Endothelial cell of umbilical vein (primary cell): ENCODE results near the gene PRSS36. TPM values are rescaled to one million over a fixed set of nuclear protein-coding genes. Genes with fewer than 3 reads are reported as not detected.

Experiments used
- BruUV-seq: library from RNA; stranded (reverse); fragments of 400-500 nt; replicated peaks from 2 replicates; lab custom pipeline; 2021; lab: Mats Ljungman, UMichigan
- CTCF ChIA-PET: fragments of 300-600, 350-600 bp; sonication (Branson Sonifier 250); formaldehyde crosslinking; loops from one replicate; lab custom pipeline; 2021; ENCODE audit warnings: antibody characterized with exemption, inconsistent platforms; lab: Charles Lee
- POLR2A ChIA-PET: fragments of 300-600, 350-600 bp; sonication (Branson Sonifier 250); formaldehyde crosslinking; loops from one replicate; lab custom pipeline; 2021; ENCODE audit warnings: antibody characterized with exemption, inconsistent platforms; lab: Charles Lee
- DNase-seq: peaks from one replicate; pipeline ENCODE4 v3.0.0-alpha.2; 2011; ENCODE audit warnings: low read depth, low spot score
- FAIRE-seq: peaks from 2 replicates; lab custom pipeline; 2011; peaks lifted over from hg19 to GRCh38; lab: Jason Lieb, UNC
- H2AFZ ChIP-seq: 2 replicates; pipeline ENCODE4 v1.6.0; 2012; ENCODE audit warnings: low read depth, low read length, control low read depth, inconsistent platforms
- H3K27ac ChIP-seq: 2 replicates; pipeline ENCODE4 v1.5.1; 2011; ENCODE audit warnings: low read depth, mild to moderate bottlenecking, control low read depth, low read length, moderate library complexity; ENCODE audit not compliant: insufficient read depth
- H3K27me3 ChIP-seq, 2 experiments: 2 replicates each; pipeline versions ENCODE4 v1.6.0 to v1.6.1; 2011; ENCODE audit warnings: low read length in 2 of 2, mixed read lengths in 1 of 2; ENCODE audit not compliant: control insufficient read depth in 2 of 2, insufficient read depth in 2 of 2
- H3K36me3 ChIP-seq, 2 experiments: 2 replicates in 1 of 2; 3 replicates in 1 of 2; pipeline ENCODE4 v1.5.1; 2011; ENCODE audit warnings: low read length in 2 of 2, mild to moderate bottlenecking in 1 of 2, moderate library complexity in 1 of 2; ENCODE audit not compliant: control insufficient read depth in 2 of 2, insufficient read depth in 2 of 2; ENCODE audit errors: extremely low read depth in 1 of 2
- H3K4me1 ChIP-seq: 3 replicates; pipeline ENCODE4 v1.5.1; 2011; ENCODE audit warnings: mild to moderate bottlenecking, low read length; ENCODE audit not compliant: control insufficient read depth, insufficient read depth; ENCODE audit errors: extremely low read depth
- H3K4me2 ChIP-seq: 2 replicates; pipeline ENCODE4 v1.6.1; 2011; ENCODE audit warnings: low read length, control low read depth, mixed read lengths; ENCODE audit not compliant: insufficient read depth
- H3K4me3 ChIP-seq, 3 experiments: fragments of 200-600 bp in 1 of 3; sonication (generic), shearing (Covaris generic) in 1 of 3; replicated peaks in 1 of 3; 2 replicates each; pipeline ENCODE4 v1.5.1; 2011 to 2016; ENCODE audit warnings: control low read depth in 3 of 3, low read length in 3 of 3, mild to moderate bottlenecking in 2 of 3, inconsistent platforms in 1 of 3, low read depth in 1 of 3, moderate library complexity in 1 of 3; ENCODE audit not compliant: insufficient read depth in 1 of 3
- H3K79me2 ChIP-seq: 2 replicates; pipeline ENCODE4 v1.6.0; 2012; ENCODE audit warnings: low read length, inconsistent platforms; ENCODE audit not compliant: control insufficient read depth, insufficient read depth
- H3K9ac ChIP-seq: replicated peaks from 2 replicates; pipeline ENCODE3; 2011; ENCODE audit warnings: low read length, control low read depth; ENCODE audit not compliant: insufficient read depth; ENCODE audit errors: extremely low read depth
- H3K9me1 ChIP-seq: replicated peaks from 3 replicates; pipeline ENCODE4 v1.6.0; 2011; ENCODE audit warnings: mild to moderate bottlenecking, low read length; ENCODE audit not compliant: control insufficient read depth, insufficient read depth; ENCODE audit errors: extremely low read depth
- H3K9me3 ChIP-seq: replicated peaks from 2 replicates; pipeline ENCODE4 v1.5.1; 2012; ENCODE audit warnings: low read length, inconsistent platforms; ENCODE audit not compliant: control insufficient read depth, insufficient read depth
- H4K20me1 ChIP-seq: replicated peaks from 2 replicates; pipeline ENCODE3; 2011; ENCODE audit warnings: mild to moderate bottlenecking, low read length; ENCODE audit not compliant: control insufficient read depth, insufficient read depth; ENCODE audit errors: extremely low read depth
- CTCF ChIP-seq, 2 donors: IDR thresholded peaks; 1 replicate in 1 of 2; 2 replicates in 1 of 2; pipeline ENCODE4 v1.5.1; 2011; ENCODE audit warnings: low read length in 2 of 2, mild to moderate bottlenecking in 2 of 2, moderate library complexity in 2 of 2, control low read depth in 1 of 2, inconsistent platforms in 1 of 2, low read depth in 1 of 2; ENCODE audit not compliant: insufficient read depth in 1 of 2; ENCODE audit errors: extremely low read depth in 1 of 2
- EZH2 ChIP-seq: IDR thresholded peaks from 2 replicates; pipeline ENCODE4 v1.6.1; 2012; ENCODE audit warnings: borderline replicate concordance, low read depth, mild to moderate bottlenecking, moderate library complexity, low read length, inconsistent platforms; ENCODE audit not compliant: severe bottlenecking
- FOS ChIP-seq: IDR thresholded peaks from 2 replicates; pipeline ENCODE4 v1.6.1; 2011; ENCODE audit warnings: mild to moderate bottlenecking, low read length, moderate library complexity, borderline replicate concordance; ENCODE audit not compliant: insufficient read depth
- GATA2 ChIP-seq: IDR thresholded peaks from 2 replicates; pipeline ENCODE4 v1.7.0; 2011; ENCODE audit warnings: low read depth, mild to moderate bottlenecking, moderate library complexity, mixed read lengths, low read length; ENCODE audit not compliant: insufficient read length, insufficient read depth
- JUN ChIP-seq: IDR thresholded peaks from 2 replicates; pipeline ENCODE4 v1.6.1; 2011; ENCODE audit warnings: borderline replicate concordance, low read depth; ENCODE audit not compliant: insufficient read length, insufficient read depth
- MAX ChIP-seq: IDR thresholded peaks from 2 replicates; pipeline ENCODE4 v1.6.1; 2011; ENCODE audit not compliant: insufficient read depth, insufficient read length
- MYC ChIP-seq: IDR thresholded peaks from one replicate; pipeline ENCODE4 v1.6.1; 2011; ENCODE audit warnings: mild to moderate bottlenecking, low read depth, low read length
- POLR2A ChIP-seq: IDR thresholded peaks from 2 replicates; pipeline ENCODE4 v1.6.1; 2012; ENCODE audit warnings: low read depth, mild to moderate bottlenecking, control low read depth, low read length
- POLR2AphosphoS5 ChIP-seq: IDR thresholded peaks from 2 replicates; pipeline ENCODE4 v1.6.1; 2012; ENCODE audit warnings: low read depth, mild to moderate bottlenecking, control low read depth, low read length, moderate library complexity; ENCODE audit not compliant: insufficient read depth
- dilution Hi-C: fragments of 300-500 bp; cut with MboI; formaldehyde crosslinking; loops from one replicate; pipeline ENCODE4 v1.15.0; 2019; ENCODE audit warnings: low sequenced_read_pairs; ENCODE audit not compliant: extremely low pct_ligation_motif_present
- intact Hi-C: fragments of 100-400 bp; cut with micrococcal nuclease; formaldehyde crosslinking; loops from one replicate; pipeline ENCODE4 v1.10.0; 2022
- polyA plus RNA-seq, 4 experiments: library from polyadenylated mRNA; depleted of rRNA in 3 of 4; stranded (reverse) in 3 of 4; unstranded in 1 of 4; fragments of >200 nt; gene quantifications; 2 replicates each; pipeline versions ENCODE4 v1.2.1 to v1.2.3, GENCODE V29; 2011 to 2012; ENCODE audit warnings: missing spikeins in 1 of 4
- total RNA-seq: library from RNA; stranded (reverse); gene quantifications from 2 replicates; pipeline ENCODE4 v1.2.3, GENCODE V29; 2021

The PRSS36 gene
- total and polyA plus RNA-seq, 2 donors (not counting 3 experiments of a cell fraction or from before 2014, with no cell fraction given) = 0.57 TPM; not detected in 1

GRCh38 chr16:31190818-31191444 lies 41.1 kb upstream of the PRSS36 start:
- peak; percentile 10 for TF ChIP-seq POLR2AphosphoS5
- TF ChIP-seq MAX = no peak
- Histone ChIP-seq H3K27ac (no peak overlapping the region), H3K9ac (no peak overlapping the region), H3K27me3 (no peaks in the 10 kb centered on the region), H3K9me3 (no peaks in the 10 kb centered on the region), H3K4me3 (no peak overlapping the region), H3K36me3 (peaks cover 70 to 83% of the 10 kb centered on the region in 2 experiments), H3K4me2 (no peak overlapping the region), H3K9me1 (no peaks in the 10 kb centered on the region), H2AFZ (no peak overlapping the region), H3K79me2 (peaks cover 51% of the 10 kb centered on the region), H3K4me1 (no peaks in the 10 kb centered on the region), H4K20me1 (peaks cover 6% of the 10 kb centered on the region)
- DNase-seq (no peak), FAIRE-seq (no peak)
- intact Hi-C loops = no loop called here
- POLR2A ChIA-PET = interaction anchor here (1.4 to 2.0 kb wide), 3 partner anchors 10 to 11 kb away, joined by 3 to 11 read pairs (median 5); partner anchors contain the start of gene FUS
- BruUV-seq = no TSS peak
- CTCF ChIA-PET = no interaction called here
- dilution Hi-C loops = no loop called here

- POLR2A ChIA-PET = interaction anchor here (1.8 kb wide), 1 partner anchor 10 kb away, joined by 5 read pairs; the partner anchor contains the start of gene FUS
- intact Hi-C loops = no loop called here
Measured at GRCh38 chr16:31190061-31190460, 40.2 kb upstream of the PRSS36 start.

More at GRCh38 chr16:31190061-31190460, 40.2 kb upstream of the PRSS36 start:
- Histone ChIP-seq H3K27ac (no peak overlapping the region), H4K20me1 (peaks cover 12% of the 10 kb centered on the region), H2AFZ (no peak overlapping the region), H3K4me3 (no peak overlapping the region), H3K9me1 (no peaks in the 10 kb centered on the region), H3K4me2 (no peak overlapping the region), H3K9me3 (no peaks in the 10 kb centered on the region), H3K9ac (no peak overlapping the region), H3K4me1 (no peaks in the 10 kb centered on the region), H3K27me3 (no peaks in the 10 kb centered on the region), H3K36me3 (peaks cover 75 to 85% of the 10 kb centered on the region in 2 experiments), H3K79me2 (peaks cover 59% of the 10 kb centered on the region)
- TF ChIP-seq JUN (no peak), MYC (no peak), FOS (no peak), POLR2AphosphoS5 (no peak), CTCF (IDR thresholded peaks at IDR 0.05; ENCODE audit: extremely low read depth in 1 of 2, insufficient read depth in 1 of 2, low read depth in 1 of 2, low read length in 2 of 2) (no peak), EZH2 (no peak), POLR2A (no peak), GATA2 (no peak), MAX (no peak)
- BruUV-seq = no TSS peak
- FAIRE-seq = no peak
- dilution Hi-C loops = no loop called here
- no peak for DNase-seq
- CTCF ChIA-PET = interaction anchor here (1.8 kb wide), 1 partner anchor 143 kb away, joined by 3 read pairs; no protein-coding TSS in a partner anchor
